HG03045 (cell line): ENCODE data around the gene CREB5.
"Not testable (repeated sequence)": the region's sequence is repeated elsewhere in the genome, so short reads cannot be mapped to it uniquely, and the experiment has no call there.

ENCODE experiments used
- ATAC-seq: cut with Tn5 transposase; IDR thresholded peaks from one replicate; pipeline ENCODE4 v1.9.1; 2021; ENCODE audit warnings: mild to moderate bottlenecking, moderate library complexity; ENCODE audit not compliant: unreplicated experiment

CREB5 gene

GRCh38 chr7:28799619-28800018, 387.3 kb downstream of the CREB5 start:
- ATAC-seq = no peak

- ATAC-seq = no peak
Observed at GRCh38 chr7:28800150-28800549, 387.8 kb downstream of the CREB5 start.

GRCh38 chr7:28802450-28802849, 390.1 kb downstream of the CREB5 start:
- ATAC-seq = no peak

- ATAC-seq = no peak
Observed at GRCh38 chr7:28804157-28804556, 391.8 kb downstream of the CREB5 start.

GRCh38 chr7:28804990-28805389, 392.7 kb downstream of the CREB5 start:
- no peak for ATAC-seq

GRCh38 chr7:28806841-28807240, 394.5 kb downstream of the CREB5 start:
- no peak for ATAC-seq

GRCh38 chr7:28807396-28807994, 395.2 kb downstream of the CREB5 start:
- no peak for ATAC-seq

GRCh38 chr7:28808796-28809533, 396.6 kb downstream of the CREB5 start:
- no peak for ATAC-seq

- ATAC-seq = no peak
Observed at GRCh38 chr7:28811008-28811407, 398.7 kb downstream of the CREB5 start.

GRCh38 chr7:28811701-28812430, 399.5 kb downstream of the CREB5 start:
- ATAC-seq = no peak

- ATAC-seq = no peak
Observed at GRCh38 chr7:28812616-28813015, 400.3 kb downstream of the CREB5 start.

- ATAC-seq = peak; percentile 33
Observed at GRCh38 chr7:28813243-28813962, 401.1 kb downstream of the CREB5 start.

GRCh38 chr7:28815369-28815927, 403.1 kb downstream of the CREB5 start:
- peak; percentile 52 for ATAC-seq

GRCh38 chr7:28815928-28816373, 403.6 kb downstream of the CREB5 start:
- ATAC-seq = peak; percentile 74

- no peak for ATAC-seq
Observed at GRCh38 chr7:28818996-28819395, 406.7 kb downstream of the CREB5 start.

GRCh38 chr7:28823582-28823981, 411.3 kb downstream of the CREB5 start:
- no peak for ATAC-seq

- not testable (repeated sequence) for ATAC-seq
Observed at GRCh38 chr7:28825817-28826448, 413.6 kb downstream of the CREB5 start.

- no peak for ATAC-seq
Observed at GRCh38 chr7:28830846-28831245, 418.5 kb downstream of the CREB5 start.

GRCh38 chr7:28832669-28833068, 420.4 kb downstream of the CREB5 start:
- ATAC-seq = no peak

- no peak for ATAC-seq
Observed at GRCh38 chr7:28835800-28836199, 423.5 kb downstream of the CREB5 start.
